DMS153 treated with DMSO at 0.1 percent for 48 hours (cell line): ENCODE measurements around the gene PCDHB2.
"Not testable (repeated sequence)": the region's sequence is repeated elsewhere in the genome, so short reads cannot be mapped to it uniquely, and the experiment has no call there.

Source experiments
- DNase-seq: peaks from one replicate; lab custom pipeline; 2025; ENCODE audit not compliant: unreplicated experiment; lab: John Stamatoyannopoulos, UW

The PCDHB2 gene

DNA sequence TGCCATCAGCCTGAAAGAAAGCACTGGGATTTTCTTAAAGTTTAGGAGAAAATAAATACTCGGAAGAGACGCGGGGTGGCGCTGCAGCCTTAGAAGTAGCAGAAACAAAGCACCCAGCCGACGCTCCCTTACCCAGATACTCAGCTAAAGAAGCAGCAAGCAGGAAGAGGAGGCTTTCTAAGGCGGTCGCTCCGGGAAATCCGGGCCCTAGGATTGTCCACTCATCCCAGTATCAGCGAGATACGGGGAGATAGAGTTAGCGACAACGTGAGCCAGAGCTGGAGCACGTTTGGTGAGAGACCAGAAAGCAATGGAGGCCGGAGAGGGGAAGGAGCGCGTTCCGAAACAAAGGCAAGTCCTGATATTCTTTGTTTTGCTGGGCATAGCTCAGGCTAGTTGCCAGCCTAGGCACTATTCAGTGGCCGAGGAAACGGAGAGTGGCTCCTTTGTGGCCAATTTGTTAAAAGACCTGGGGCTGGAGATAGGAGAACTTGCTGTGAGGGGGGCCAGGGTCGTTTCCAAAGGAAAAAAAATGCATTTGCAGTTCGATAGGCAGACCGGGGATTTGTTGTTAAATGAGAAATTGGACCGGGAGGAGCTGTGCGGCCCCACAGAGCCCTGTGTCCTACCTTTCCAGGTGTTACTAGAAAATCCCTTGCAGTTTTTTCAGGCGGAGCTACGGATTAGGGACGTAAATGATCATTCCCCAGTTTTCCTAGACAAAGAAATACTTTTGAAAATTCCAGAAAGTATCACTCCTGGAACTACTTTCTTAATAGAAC lies at the start of gene PCDHB2:
PCDHB2 (plus strand) TSS at position 135 of the 782 bp plus-strand sequence; CDS start at position 311, 176 bp downstream.
- no peak for DNase-seq

DNA sequence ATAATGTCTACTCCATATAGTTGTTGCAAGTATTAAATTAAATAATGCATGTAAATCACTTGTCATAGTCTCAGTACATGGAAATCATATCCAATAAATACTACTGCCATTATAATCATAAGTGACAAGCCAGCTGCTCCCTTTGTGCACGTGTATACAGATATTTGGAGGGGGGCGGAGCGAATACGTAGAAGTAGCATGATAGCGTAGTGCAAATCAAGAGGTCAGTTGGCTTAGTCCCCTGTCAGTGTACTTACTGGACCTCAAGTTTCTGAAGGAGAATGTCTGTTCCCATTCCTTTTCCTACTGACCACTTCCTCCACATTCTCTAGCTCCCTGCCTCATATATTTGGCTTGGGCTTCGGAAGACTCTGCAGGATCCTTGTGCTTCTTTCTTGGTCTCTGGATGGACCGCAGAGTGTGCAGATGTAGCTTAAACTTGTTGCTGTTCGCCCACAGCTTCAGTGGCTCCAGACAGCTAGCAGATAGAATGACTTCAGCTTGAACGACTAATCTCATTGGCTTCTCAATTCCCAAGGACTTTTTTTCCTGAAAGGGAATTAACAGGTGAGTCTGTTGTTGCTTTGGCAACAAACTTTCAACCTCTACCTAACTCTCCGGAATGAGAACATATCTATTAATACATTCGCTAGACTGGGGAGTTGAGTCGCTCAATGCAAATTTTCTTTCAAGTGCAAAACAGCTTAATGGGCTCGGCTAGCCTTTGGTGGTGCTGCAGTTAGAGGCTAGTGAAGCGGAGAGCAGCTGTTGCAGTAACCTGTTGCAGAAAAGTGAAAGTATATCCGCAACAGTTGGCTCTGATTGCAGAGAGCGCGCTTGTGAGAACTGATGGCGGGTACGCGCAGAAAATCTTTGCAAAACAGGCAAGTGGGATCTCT lies 43.5 kb upstream of the PCDHB2 start, which contains the start of gene PCDHB1:
PCDHB1 (plus strand) TSS at position 753 of the 899 bp plus-strand sequence; CDS start at position 850, 97 bp downstream.
- no peak for DNase-seq

GRCh38 chr5:141051521-141051866 lies 42.9 kb upstream of the PCDHB2 start:
- DNase-seq, result peak; percentile 9

DNA sequence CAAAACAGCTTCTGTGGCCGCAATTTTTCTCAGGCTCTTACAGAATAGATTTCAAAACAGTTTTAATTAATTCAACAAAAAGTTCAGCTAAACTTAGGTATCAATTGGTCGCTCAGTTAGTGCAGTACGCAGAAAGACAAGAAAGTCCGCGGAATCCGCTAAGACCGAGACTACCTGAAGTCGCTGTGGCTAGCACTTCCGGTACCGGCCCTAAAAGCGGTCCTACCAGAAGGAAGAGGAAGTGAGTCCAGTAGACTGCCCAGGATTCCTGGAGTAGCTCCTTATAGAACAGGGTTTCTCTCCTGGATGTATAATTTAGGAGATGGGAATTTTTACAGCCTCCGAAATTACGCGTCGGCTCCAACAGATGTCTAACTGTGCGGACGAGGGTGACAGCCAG lies 16.6 kb upstream of the PCDHB2 start:
- DNase-seq, result no peak

DNA sequence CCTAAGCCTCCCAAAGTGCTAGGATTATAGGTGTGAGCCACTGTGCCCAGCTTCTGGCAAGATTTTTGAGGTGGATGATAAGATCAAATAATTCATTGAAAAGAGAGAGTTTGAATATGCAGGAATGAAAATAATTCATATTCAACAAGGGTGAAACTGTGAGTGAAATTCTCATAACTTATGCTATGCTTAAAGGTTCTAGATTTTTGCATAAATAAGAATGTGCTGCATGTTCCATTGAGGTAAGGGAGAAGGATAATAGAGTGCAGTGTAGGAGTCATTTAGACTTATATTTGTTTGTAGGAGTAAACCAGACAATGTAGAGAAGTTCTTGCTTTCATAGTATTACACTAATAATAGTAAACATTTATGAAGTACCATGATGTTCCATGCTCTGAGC lies 12.2 kb upstream of the PCDHB2 start:
- DNase-seq, result no peak

DNA sequence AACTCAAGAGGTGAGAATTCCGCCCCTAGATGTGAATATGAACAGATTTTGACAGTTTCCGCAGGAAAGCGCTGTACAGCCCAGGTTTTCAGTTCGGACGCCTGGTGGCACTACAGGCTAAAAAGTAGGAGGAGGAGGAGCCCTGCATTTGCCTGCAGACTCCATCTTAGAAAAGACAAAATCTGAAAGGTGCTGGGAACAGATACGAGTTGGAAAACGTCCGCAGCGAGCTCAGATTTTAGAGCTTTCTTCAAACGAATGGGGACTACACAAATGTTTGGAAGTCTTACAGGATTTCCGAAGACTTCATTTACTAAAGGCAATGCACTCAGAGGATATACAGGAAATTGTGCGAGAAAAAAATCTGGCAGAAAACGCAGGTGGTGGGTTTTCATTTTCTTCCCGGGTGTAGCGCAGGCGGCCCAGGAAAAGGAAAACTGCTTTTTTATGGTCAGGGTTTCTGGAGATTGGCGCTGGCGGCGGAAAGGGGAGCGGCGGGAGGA lies 9.9 kb upstream of the PCDHB2 start:
- DNase-seq, result peak; percentile 7

DNA sequence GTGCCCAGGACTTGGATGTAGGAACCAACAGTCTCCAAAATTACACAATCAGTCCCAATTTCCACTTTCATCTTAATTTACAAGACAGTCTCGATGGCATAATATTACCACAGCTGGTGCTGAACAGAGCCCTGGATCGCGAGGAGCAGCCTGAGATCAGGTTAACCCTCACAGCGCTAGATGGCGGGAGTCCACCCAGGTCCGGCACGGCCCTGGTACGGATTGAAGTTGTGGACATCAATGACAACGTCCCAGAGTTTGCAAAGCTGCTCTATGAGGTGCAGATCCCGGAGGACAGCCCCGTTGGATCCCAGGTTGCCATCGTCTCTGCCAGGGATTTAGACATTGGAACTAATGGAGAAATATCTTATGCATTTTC lies 837 bp downstream of the PCDHB2 start:
- DNase-seq, result no peak

GRCh38 chr5:141096181-141096580 lies 1.8 kb downstream of the PCDHB2 start:
- DNase-seq, result not testable (repeated sequence)

GRCh38 chr5:141096586-141096985 lies 2.2 kb downstream of the PCDHB2 start:
- DNase-seq, result not testable (repeated sequence)

- peak; percentile 45 for DNase-seq
Observed at GRCh38 chr5:141100243-141100805, 5.9 kb downstream of the PCDHB2 start, which contains the start of gene PCDHB3. Gene PCDHB3 (plus strand): TSS chr5:141100473. CDS start chr5:141100650, 177 bp downstream.

- no peak for DNase-seq
Observed at GRCh38 chr5:141101059-141101458, 6.6 kb downstream of the PCDHB2 start.

DNA sequence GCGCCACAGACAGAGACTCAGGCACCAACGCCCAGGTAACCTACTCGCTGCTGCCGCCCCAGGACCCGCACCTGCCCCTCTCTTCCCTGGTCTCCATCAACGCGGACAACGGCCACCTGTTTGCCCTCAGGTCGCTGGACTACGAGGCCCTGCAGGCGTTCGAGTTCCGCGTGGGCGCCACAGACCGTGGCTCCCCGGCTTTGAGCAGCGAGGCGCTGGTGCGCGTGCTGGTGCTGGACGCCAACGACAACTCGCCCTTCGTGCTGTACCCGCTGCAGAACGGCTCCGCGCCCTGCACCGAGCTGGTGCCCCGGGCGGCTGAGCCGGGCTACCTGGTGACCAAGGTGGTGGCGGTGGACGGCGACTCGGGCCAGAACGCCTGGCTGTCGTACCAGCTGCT lies 7.7 kb downstream of the PCDHB2 start:
- not testable (repeated sequence) for DNase-seq

DNA sequence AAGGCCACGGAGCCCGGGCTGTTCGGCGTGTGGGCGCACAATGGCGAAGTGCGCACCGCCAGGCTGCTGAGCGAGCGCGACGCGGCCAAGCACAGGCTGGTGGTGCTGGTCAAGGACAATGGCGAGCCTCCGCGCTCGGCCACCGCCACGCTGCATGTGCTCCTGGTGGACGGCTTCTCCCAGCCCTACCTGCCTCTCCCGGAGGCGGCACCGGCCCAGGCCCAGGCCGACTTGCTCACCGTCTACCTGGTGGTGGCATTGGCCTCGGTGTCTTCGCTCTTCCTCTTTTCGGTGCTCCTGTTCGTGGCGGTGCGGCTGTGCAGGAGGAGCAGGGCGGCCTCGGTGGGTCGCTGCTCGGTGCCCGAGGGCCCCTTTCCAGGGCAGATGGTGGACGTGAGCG lies 8.1 kb downstream of the PCDHB2 start:
- not testable (repeated sequence) for DNase-seq

GRCh38 chr5:141105350-141105749 lies 10.9 kb downstream of the PCDHB2 start:
- DNase-seq, result no peak

GRCh38 chr5:141119250-141119649 lies 24.8 kb downstream of the PCDHB2 start:
- no peak for DNase-seq

DNA sequence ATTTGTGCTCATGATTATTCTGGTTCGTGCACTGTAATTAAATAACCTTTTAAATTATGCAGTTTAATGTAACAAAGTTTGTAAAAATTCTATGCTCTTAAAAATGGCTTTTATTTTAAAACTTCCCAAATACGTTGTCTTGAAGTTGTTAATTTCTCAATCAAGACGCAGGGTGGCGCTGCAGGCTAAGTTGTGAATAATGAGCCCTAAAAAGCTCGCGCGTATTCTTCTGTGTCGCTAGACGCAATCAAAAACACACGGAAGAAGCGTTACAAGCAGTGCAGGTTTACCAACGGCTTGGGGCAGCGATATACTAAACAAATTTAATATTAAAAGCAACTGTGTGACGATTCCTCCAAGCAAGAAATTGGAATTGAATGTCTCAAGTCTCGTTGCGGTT lies 27.1 kb downstream of the PCDHB2 start, which contains the start of gene PCDHB4:
PCDHB4 (plus strand) TSS at position 256 of the 400 bp plus-strand sequence. CDS start 181 bp downstream, outside the sequence.
- DNase-seq, result no peak

GRCh38 chr5:141121985-141122384 lies 27.6 kb downstream of the PCDHB2 start:
- DNase-seq, result no peak

DNA sequence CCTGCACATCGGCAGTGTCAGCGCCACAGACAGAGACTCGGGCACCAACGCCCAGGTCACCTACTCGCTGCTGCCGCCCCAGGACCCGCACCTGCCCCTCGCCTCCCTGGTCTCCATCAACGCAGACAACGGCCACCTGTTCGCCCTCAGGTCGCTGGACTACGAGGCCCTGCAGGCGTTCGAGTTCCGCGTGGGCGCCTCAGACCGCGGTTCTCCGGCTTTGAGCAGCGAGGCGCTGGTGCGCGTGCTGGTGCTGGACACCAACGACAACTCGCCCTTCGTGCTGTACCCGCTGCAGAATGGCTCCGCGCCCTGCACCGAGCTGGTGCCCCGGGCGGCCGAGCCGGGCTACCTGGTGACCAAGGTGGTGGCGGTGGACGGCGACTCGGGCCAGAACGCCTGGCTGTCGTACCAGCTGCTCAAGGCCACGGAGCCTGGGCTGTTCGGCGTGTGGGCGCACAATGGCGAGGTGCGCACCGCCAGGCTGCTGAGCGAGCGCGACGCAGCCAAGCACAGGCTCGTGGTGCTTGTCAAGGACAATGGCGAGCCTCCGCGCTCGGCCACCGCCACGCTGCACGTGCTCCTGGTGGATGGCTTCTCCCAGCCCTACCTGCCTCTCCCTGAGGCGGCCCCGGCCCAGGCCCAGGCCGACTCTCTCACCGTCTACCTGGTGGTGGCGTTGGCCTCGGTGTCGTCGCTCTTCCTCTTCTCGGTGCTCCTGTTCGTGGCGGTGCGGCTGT lies 29.2 kb downstream of the PCDHB2 start:
- not testable (repeated sequence) for DNase-seq

DNA sequence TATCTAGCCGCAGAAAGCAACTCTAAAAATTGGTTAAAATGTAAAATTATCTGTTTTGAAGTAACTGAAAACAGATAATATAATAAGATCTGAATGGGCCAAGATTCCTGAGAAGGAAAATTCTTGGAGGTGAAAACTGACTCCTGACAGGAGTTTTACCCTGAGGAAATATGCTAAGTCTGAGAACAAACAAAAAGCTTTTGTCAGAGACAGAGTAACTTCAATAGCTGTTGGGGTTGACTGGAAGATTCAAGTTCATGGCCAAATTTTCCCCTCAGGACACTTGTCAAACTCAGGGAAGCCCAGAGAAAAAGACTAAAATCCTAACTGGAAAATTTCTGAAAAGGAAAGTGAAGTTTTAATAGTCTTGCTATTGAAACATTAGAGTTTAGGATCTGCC lies 32.9 kb downstream of the PCDHB2 start:
- DNase-seq, result no peak

DNA sequence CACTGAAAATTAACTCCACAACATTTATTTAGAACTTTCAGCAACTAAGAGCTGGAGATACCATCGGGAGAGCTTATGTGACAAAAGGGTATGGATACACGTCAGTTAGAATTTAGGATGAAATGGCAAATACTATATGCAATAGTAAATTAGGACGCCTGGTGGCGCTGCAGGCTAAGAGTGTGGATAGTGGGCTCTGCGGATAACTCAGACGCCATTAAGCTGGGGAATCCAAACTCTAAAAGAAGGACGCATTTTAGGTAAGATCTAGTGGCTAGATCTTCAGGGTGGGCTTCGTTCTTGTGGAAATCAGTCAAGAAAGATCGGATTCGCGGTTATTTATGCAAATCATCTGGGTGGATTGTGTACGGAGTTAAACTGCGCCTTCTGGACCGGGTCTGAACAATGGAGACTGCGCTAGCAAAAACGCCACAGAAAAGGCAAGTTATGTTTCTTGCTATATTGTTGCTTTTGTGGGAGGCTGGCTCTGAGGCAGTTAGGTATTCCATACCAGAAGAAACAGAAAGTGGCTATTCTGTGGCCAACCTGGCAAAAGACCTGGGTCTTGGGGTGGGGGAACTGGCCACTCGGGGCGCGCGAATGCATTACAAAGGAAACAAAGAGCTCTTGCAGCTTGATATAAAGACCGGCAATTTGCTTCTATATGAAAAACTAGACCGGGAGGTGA lies 40.8 kb downstream of the PCDHB2 start, which contains the start of gene PCDHB5:
PCDHB5 (plus strand) TSS at position 177 of the 688 bp plus-strand sequence; CDS start at position 406, 229 bp downstream.
- DNase-seq, result no peak
